GM12878 (cell line): ENCODE results near the gene L1CAM.

ENCODE experiments used
- ATF2 ChIP-seq: IDR thresholded peaks from 2 replicates; pipeline ENCODE4 v1.6.1; 2012; ENCODE audit warnings: low read length, inconsistent platforms
- CEBPB ChIP-seq, 2 experiments: fragments of 150-350 bp in 1 of 2; IDR thresholded peaks; 2 replicates each; pipeline ENCODE4 v1.6.1; 2012 to 2014; ENCODE audit warnings: low read depth in 2 of 2, low read length in 2 of 2, borderline replicate concordance in 1 of 2, inconsistent platforms in 1 of 2
- CTCF ChIP-seq, 3 experiments: IDR thresholded peaks in 2 of 3; conservative IDR thresholded peaks in 1 of 3; 2 replicates each; pipeline ENCODE4 v1.5.1; 2011; ENCODE audit warnings: low read depth in 3 of 3, low read length in 3 of 3, mild to moderate bottlenecking in 3 of 3, control low read depth in 2 of 3, moderate library complexity in 2 of 3, inconsistent platforms in 1 of 3, mixed read lengths in 1 of 3; ENCODE audit not compliant: control insufficient read depth in 2 of 3, insufficient read depth in 1 of 3; ENCODE audit errors: extremely low read depth in 1 of 3
- EZH2 ChIP-seq: IDR thresholded peaks from 2 replicates; pipeline ENCODE4 v1.6.1; 2012; ENCODE audit warnings: low read depth, mild to moderate bottlenecking, control low read depth, inconsistent platforms, low read length, borderline replicate concordance; ENCODE audit not compliant: control insufficient read depth
- JUND ChIP-seq: IDR thresholded peaks from 2 replicates; pipeline ENCODE4 v1.6.1; 2012; ENCODE audit warnings: low read depth, mild to moderate bottlenecking, low read length, improper control_type of control experiment, moderate library complexity
- MTA3 ChIP-seq: IDR thresholded peaks from 2 replicates; pipeline ENCODE4 v1.6.1; 2012; ENCODE audit warnings: low read length, inconsistent platforms, borderline replicate concordance
- NFXL1 ChIP-seq: fragments of 450-650 bp; IDR thresholded peaks from 2 replicates; pipeline ENCODE4 v1.6.1; 2017; ENCODE audit warnings: antibody characterized with exemption, mild to moderate bottlenecking, borderline replicate concordance
- NR2C2 ChIP-seq: IDR thresholded peaks from 2 replicates; pipeline ENCODE4 v1.6.1; 2011; ENCODE audit warnings: borderline replicate concordance, low read depth; ENCODE audit not compliant: control insufficient read depth, insufficient read length
- PRDM15 ChIP-seq: fragments of 450-650 bp; formaldehyde crosslinking; IDR thresholded peaks from 2 replicates; pipeline ENCODE4 v1.4.0; 2020; ENCODE audit warnings: mild to moderate bottlenecking, moderate library complexity
- USF1 ChIP-seq: IDR thresholded peaks from 2 replicates; pipeline ENCODE4 v1.6.1; 2011; ENCODE audit warnings: borderline replicate concordance, low read depth, mild to moderate bottlenecking, moderate library complexity, mixed read lengths, low read length; ENCODE audit not compliant: insufficient read depth; ENCODE audit errors: extremely low read length

- TF ChIP-seq NR2C2 (no peak), MTA3 (no peak), EZH2 (no peak), CTCF (IDR thresholded peaks at IDR 0.05 in 2 of 3, conservative IDR thresholded peaks at IDR 0.05 in 1 of 3; ENCODE audit: control insufficient read depth in 2 of 3, extremely low read depth in 1 of 3, insufficient read depth in 1 of 3, low read depth in 3 of 3, low read length in 3 of 3) (no peak), JUND (no peak), ATF2 (no peak), USF1 (no peak), CEBPB (IDR thresholded peaks at IDR 0.05; ENCODE audit: borderline replicate concordance in 1 of 2, low read depth in 2 of 2, low read length in 2 of 2) (no peak), NFXL1 (no peak), PRDM15 (no peak)
These were observed 32.6 kb downstream of the L1CAM start for GRCh38 chrX:153853180-153853901.
